Heart right ventricle (tissue), 16 donors: Measurements from ENCODE around the gene TK2. TPM values are rescaled to one million over a fixed set of nuclear protein-coding genes. Genes with fewer than 3 reads are reported as not detected.

Experiments
- ATAC-seq, 8 donors: fragments of 200-7000 bp; cut with Tn5 transposase; one replicate each; pipeline ENCODE4 v1.9.1; 2020; ENCODE audit warnings: mild to moderate bottlenecking in 8 of 8, moderate library complexity in 8 of 8, moderate number of reproducible peaks in 1 of 8
- DNase-seq, 2 donors: peaks; one replicate each; pipeline ENCODE4 v3.0.0-alpha.2; 2020
- H3K27ac ChIP-seq, 10 donors: fragments of 200-600 bp; sonication (generic) in 2 of 10; one replicate each; pipeline versions ENCODE4 v1.5.0 to v1.8.0; 2020 to 2022; ENCODE audit warnings: mild to moderate bottlenecking in 3 of 10
- H3K27me3 ChIP-seq, 7 donors: fragments of 200-600 bp; one replicate each; pipeline ENCODE4 v1.8.0; 2021 to 2022; ENCODE audit warnings: mild to moderate bottlenecking in 2 of 7
- H3K36me3 ChIP-seq, 9 donors: fragments of 200-600 bp; sonication (generic) in 1 of 9; one replicate each; pipeline versions ENCODE4 v1.5.0 to v1.8.0; 2020 to 2022; ENCODE audit warnings: mild to moderate bottlenecking in 2 of 9
- H3K4me1 ChIP-seq, 9 donors: fragments of 200-600 bp; sonication (generic) in 1 of 9; one replicate each; pipeline versions ENCODE4 v1.5.0 to v1.8.0; 2020 to 2022; ENCODE audit warnings: mild to moderate bottlenecking in 4 of 9
- H3K4me3 ChIP-seq, 10 donors: fragments of 200-600 bp; sonication (generic) in 2 of 10; one replicate each; pipeline versions ENCODE4 v1.5.0 to v1.8.0; 2020 to 2022; ENCODE audit warnings: mild to moderate bottlenecking in 7 of 10, moderate library complexity in 2 of 10
- H3K9me3 ChIP-seq, 11 donors: fragments of 200-600 bp in 10 of 11; sonication (generic) in 2 of 11; one replicate each; pipeline versions ENCODE4 v1.5.0 to v1.8.0; 2013 to 2022; ENCODE audit warnings: mild to moderate bottlenecking in 2 of 11, control low read depth in 1 of 11, moderate library complexity in 1 of 11
- CTCF ChIP-seq, 9 donors: fragments of 200-600 bp; sonication (generic) in 2 of 9; IDR thresholded peaks; one replicate each; pipeline versions ENCODE4 v1.5.0 to v1.8.0; 2021 to 2022; ENCODE audit warnings: antibody characterized with exemption in 9 of 9, mild to moderate bottlenecking in 5 of 9, moderate library complexity in 1 of 9
- WGBS, 2 donors: extraction: QIAGEN DNeasy Blood & Tissue Kit; methylation state at CpG; one replicate each; pipeline ENCODE4 v1.1.7; 2013; ENCODE audit warnings: inconsistent platforms in 1 of 2; 5-methylcytosine and 5-hydroxymethylcytosine counted together
- intact Hi-C, 10 donors: fragments of 100-400 bp; cut with DNase I; formaldehyde crosslinking; loops; one replicate each; pipeline versions ENCODE4 v1.11.1 to v1.14.2; 2022
- polyA plus RNA-seq, 2 donors: library from polyadenylated mRNA; stranded (reverse); fragments of 200-250 nt; gene quantifications; one replicate each; pipeline ENCODE4 v1.2.3, GENCODE V29; 2013
- total RNA-seq, 10 donors: library from RNA; stranded (reverse); fragmentation: NEBNext Ultra II Directional in 3 of 10; extraction: Animal tissue kit (Norgen Biotek cat#: 25700) in 3 of 10; gene quantifications; one replicate each; pipeline versions ENCODE4 v1.2.1 to v1.2.4, GENCODE V29; 2021 to 2023
- donor health status: Arrhythmogenic right ventricular cardiomyopathy.
- donor health status: ischemic (EF 13 %, LVEDD 7.1; RV severe dilation, severe dysfunction).
- donor health status: healthy with polysubstance abuse.
- donor health status: DM: no; HTN: yes; CAD: no.
- donor health status: DM: no; HTN: no; CAD: no.
- donor health status: ischemic (EF 25% LVEDD 6.9; RV normal size, moderate dysfunction).
- donor health status: ischemic (EF 25% LVEDD 5.7; RV mildly dilated, moderate dysfunction).
- donor health status: healthy.
- donor health status: DM: yes; HTN: yes; CAD: no.
- donor health status: Ischemic cardiomyopathy.
- donor health status: ischemic (EF 35%, LVEDD 5.7; RV mildly dilated, moderate dysfunction).
- donor health status: nonischemic (EF 11% LVEDD 7.7; RV severe dilation, severe dysfunction).
- donor health status: DM: yes; HTN: yes; CAD: no.
- donor health status: PGD.
- donor health status: ischemic (EF 29% LVEDD 5.4; RV normal size, mild dysfunction).
- donor health status: nonischemic (EF 23%, LVEDD 6.1; RV moderate dilation, normal function).

The TK2 gene
- total and polyA plus RNA-seq, 12 donors: 8.0 to 26.0 (median 20.6) TPM

DNA sequence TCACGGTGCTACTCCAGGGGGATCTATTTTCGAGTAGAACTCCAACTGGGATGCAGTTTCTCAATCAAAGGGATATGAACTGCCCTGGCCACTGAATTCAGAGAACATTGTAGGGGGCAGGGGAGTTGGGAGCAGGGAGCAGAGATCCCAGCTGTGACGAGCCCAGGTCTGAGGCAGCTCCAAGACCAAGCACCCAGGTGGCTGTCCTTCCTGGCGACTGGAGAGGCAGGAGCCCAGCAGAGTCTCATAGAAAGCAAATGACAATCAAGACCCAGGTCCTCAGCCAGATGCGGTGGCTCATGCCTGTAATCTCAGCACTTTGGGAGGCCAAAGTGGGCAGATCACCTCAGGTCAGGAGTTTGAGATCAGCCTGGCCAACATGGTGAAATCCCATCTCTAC, 60.1 kb downstream of the TK2 start:
- 95% methylated on average over 5 of the region's 5 CpGs for WGBS, 2 donors
- DNase-seq: no peak
- ATAC-seq: no peak
- H3K4me1 ChIP-seq: peaks cover 0 to 24% (median 16%) of the 10 kb centered on the region in 9 donors
- H3K9me3 ChIP-seq: peaks cover 0 to 5% (median 0%) of the 10 kb centered on the region in 11 donors
- TF ChIP-seq CTCF (IDR thresholded peaks at IDR 0.05): no peak
- no peak overlapping the region for H3K4me3 ChIP-seq
- H3K27ac ChIP-seq: no peak overlapping the region
- peaks cover 0 to 2% (median 0%) of the 10 kb centered on the region in 9 donors for H3K36me3 ChIP-seq
- intact Hi-C loops: loop anchor here in 3 of 10 donors (10.0 kb wide), 3 partner anchors 65 to 145 kb away; partner anchors contain the start of genes CKLF (in 1 of the 3), CMTM3 (in 1 of the 3) and TK2 (in 1 of the 3)
- no peaks in the 10 kb centered on the region for H3K27me3 ChIP-seq

DNA sequence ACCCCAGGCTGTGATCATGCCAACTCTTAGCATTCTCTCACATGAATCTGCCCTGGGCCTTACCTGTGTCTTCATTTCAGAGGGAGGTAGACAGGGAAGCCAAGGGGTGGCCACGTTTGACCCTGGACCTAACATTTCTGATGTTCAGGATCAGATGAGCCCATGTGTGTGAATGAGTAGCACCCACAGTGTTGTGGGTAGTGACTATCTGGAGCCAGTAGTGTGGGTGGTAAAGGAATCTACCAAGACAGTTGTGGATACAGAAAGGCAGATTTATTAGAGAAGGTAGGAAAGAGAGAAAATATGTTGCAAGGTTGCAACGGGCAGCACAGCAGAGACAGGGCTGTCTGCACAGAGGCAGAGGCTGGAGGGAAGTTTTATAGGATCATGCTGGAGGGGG, 60.5 kb downstream of the TK2 start:
- Histone ChIP-seq H3K4me3 (no peak overlapping the region), H3K27me3 (no peaks in the 10 kb centered on the region), H3K36me3 (peaks cover 0 to 2% (median 0%) of the 10 kb centered on the region in 9 donors), H3K4me1 (peaks cover 0 to 24% (median 16%) of the 10 kb centered on the region in 9 donors), H3K9me3 (peaks cover 0 to 5% (median 0%) of the 10 kb centered on the region in 11 donors), H3K27ac (no peak overlapping the region)
- ATAC-seq (no peak), DNase-seq (no peak)
- intact Hi-C loops: loop anchor here in 3 of 10 donors (10.0 kb wide), 3 partner anchors 65 to 145 kb away; partner anchors contain the start of genes CKLF (in 1 of the 3), CMTM3 (in 1 of the 3) and TK2 (in 1 of the 3)
- no peak for TF ChIP-seq CTCF (IDR thresholded peaks at IDR 0.05)
- 85 to 86% methylated on average over 2 of the region's 2 CpGs for WGBS, 2 donors

DNA sequence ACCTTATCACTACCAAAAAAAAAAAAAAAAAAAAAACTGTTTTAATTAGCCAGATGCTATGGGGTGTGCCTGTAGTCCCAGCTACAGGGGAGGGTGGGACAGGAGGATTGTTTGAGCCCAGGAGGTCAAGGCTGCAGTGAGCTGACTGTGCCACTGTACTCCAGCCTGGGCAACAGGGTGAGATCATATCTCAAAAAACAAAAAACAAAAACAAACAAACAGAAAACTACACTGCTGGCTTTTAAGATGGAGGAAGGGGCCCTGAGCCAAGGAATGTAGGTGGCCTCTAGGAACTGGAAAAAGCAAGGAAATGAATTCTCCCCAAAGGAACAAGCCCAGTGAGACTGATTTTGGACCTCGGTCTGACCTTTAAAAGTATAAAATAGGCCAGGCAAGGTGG, 61.4 kb downstream of the TK2 start:
- ATAC-seq (no peak), DNase-seq (no peak)
- H3K27ac ChIP-seq: no peak overlapping the region
- H3K27me3 ChIP-seq: no peaks in the 10 kb centered on the region
- 93 to 98% methylated on average over 1 of the region's 1 CpG for WGBS, 2 donors
- intact Hi-C loops: loop anchor here in 3 of 10 donors (10.0 kb wide), 3 partner anchors 66 to 144 kb away; partner anchors contain the start of genes CKLF (in 1 of the 3), CMTM3 (in 1 of the 3) and TK2 (in 1 of the 3)
- TF ChIP-seq CTCF (IDR thresholded peaks at IDR 0.05): no peak
- peaks cover 0 to 5% (median 0%) of the 10 kb centered on the region in 11 donors for H3K9me3 ChIP-seq
- peaks cover 0 to 2% (median 0%) of the 10 kb centered on the region in 9 donors for H3K36me3 ChIP-seq
- H3K4me3 ChIP-seq: no peak overlapping the region
- H3K4me1 ChIP-seq: peaks cover 0 to 29% (median 17%) of the 10 kb centered on the region in 9 donors

GRCh38 chr16:66487580-66488275, 62.2 kb downstream of the TK2 start:
- H3K4me1 ChIP-seq: peaks cover 0 to 34% (median 17%) of the 10 kb centered on the region in 9 donors
- ATAC-seq (no peak), DNase-seq (no peak)
- H3K27ac ChIP-seq: peak overlapping the region in 2 of 10 donors; percentile 58 to 72
- H3K9me3 ChIP-seq: peaks cover 0 to 5% (median 0%) of the 10 kb centered on the region in 11 donors
- no peaks in the 10 kb centered on the region for H3K27me3 ChIP-seq
- TF ChIP-seq CTCF (IDR thresholded peaks at IDR 0.05): no peak
- no peak overlapping the region for H3K4me3 ChIP-seq
- peaks cover 0 to 2% (median 0%) of the 10 kb centered on the region in 9 donors for H3K36me3 ChIP-seq
- intact Hi-C loops: loop anchor here in 3 of 10 donors (10.0 kb wide), 3 partner anchors 67 to 143 kb away; partner anchors contain the start of genes CKLF (in 1 of the 3), CMTM3 (in 1 of the 3) and TK2 (in 1 of the 3)
- WGBS, 2 donors: 88 to 89% methylated on average over 5 of the region's 5 CpGs
